ENCODE data around the gene IFIT2.
"Not testable (repeated sequence)": the region's sequence is repeated elsewhere in the genome, so short reads cannot be mapped to it uniquely, and the experiment has no call there.

Gene IFIT2

DNA sequence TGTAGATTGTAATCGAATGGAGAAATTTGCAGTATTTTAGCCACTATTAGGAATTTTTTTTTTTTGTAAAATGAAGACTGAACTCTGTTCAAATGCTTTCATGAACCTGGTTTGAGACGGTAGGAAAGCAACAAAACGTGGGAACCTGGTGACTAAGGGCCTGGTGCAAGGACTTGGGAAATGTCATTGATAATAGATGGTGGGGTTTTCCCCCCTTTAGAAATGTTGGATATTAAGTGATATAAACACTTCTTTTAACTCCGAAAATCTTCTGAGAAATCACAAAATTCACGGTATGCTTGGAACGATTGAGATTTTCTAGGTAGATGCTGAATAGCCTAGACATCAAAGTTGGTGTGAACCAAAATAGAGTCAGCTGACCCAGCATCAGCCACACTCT is 6.4 kb downstream of the IFIT2 start:
- no peak for DNase-seq (ENCODE audit: low spot score)

- DNase-seq (ENCODE audit: low spot score): no peak
Observed at GRCh38 chr10:89308736-89309135, 6.9 kb downstream of the IFIT2 start.

GRCh38 chr10:89309156-89310055 is 7.6 kb downstream of the IFIT2 start:
- no peak for DNase-seq (ENCODE audit: low spot score)

DNA sequence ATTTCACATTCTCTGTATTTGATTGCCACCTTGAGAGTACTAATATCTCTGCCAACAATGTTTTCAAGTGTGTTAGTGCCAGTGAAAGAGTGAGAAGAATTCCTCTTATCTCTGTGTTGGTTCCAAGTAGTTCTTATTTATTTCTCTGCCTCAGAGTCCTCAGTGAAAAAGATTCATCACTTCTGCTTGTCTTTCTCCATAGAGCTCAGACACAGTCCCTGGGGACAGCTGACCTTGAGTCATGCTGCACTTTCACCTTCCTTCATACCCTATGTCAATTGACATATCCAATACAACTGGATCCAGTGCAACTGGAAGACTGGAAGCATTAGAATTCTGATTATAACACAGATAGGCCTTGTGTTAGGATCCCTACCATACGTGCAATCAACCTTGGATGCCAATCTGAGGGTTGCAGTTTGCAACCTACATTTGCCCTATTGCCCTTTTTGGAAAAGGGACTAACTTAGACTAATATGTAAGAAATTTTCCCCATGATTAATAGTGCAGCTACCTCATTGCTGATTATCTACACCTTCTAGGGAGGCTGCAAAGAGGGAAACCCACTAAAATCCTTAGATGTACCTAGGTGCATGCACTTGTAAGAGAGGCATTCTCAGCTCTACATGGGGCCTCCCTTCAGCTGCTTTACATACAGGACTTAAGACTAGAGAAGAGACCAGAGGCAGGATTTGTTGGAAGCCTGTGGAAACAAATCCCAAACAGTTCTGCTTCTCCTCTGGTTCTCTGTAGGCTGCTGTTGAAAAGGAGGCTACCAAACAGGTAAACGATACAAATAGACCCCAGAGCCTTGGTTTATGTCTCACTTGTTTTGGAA is 8.4 kb downstream of the IFIT2 start:
- DNase-seq (ENCODE audit: low spot score): no peak

- DNase-seq (ENCODE audit: low spot score): no peak
Observed at GRCh38 chr10:89312973-89313372, 11.1 kb downstream of the IFIT2 start.

DNA sequence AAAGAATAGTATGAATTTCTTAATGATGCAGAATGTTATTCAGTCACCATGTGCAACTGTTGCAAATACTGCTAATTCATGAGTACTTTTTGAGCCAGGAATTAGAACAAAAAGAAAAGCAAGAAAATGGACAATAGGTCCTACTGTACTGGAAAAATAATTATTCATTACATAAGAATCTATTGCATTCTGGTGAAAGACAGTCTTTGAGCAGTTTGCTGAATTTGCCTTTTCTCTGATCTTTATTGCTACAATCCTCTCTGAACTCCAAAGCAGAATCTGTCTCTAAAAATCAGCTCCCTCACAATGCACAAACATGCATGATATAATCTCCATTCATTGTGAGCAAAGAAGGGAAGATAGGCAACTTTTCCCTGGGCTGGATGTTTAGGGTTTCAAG is 12.8 kb downstream of the IFIT2 start:
- no peak for DNase-seq (ENCODE audit: low spot score)

- DNase-seq (ENCODE audit: low spot score): not testable (repeated sequence)
Observed at GRCh38 chr10:89318047-89318446, 16.2 kb downstream of the IFIT2 start.

GRCh38 chr10:89325081-89325480 is 23.2 kb downstream of the IFIT2 start:
- DNase-seq (ENCODE audit: low spot score): not testable (repeated sequence)

GRCh38 chr10:89325856-89326255 is 24.0 kb downstream of the IFIT2 start:
- DNase-seq (ENCODE audit: low spot score): not testable (repeated sequence)

- no peak for DNase-seq (ENCODE audit: low spot score)
Observed at GRCh38 chr10:89327803-89328441, 26.1 kb downstream of the IFIT2 start, which contains the start of gene IFIT3. Gene IFIT3, plus strand, starts transcription at chr10:89327997. Its CDS starts 77 bp downstream, at chr10:89328074.

DNA sequence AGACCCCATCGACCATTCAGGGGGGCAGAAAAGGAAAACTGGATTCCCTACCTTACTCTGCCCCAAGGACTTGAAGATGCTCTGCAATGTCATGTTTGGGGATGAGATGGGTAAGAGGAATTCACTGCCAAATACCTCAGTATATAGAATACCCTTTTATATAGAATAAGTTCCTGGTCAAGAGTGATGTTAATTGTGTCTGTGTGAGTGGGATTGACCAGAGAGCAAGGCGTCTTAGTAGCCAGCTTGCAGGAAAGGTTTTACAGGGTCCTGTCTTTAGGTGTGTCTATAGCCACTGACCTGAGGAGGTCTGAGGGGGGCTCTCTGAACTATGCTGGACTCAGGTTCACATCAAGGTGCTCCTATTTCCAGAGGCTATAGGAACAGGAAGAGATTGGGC is 27.3 kb downstream of the IFIT2 start:
- DNase-seq (ENCODE audit: low spot score): no peak

DNA sequence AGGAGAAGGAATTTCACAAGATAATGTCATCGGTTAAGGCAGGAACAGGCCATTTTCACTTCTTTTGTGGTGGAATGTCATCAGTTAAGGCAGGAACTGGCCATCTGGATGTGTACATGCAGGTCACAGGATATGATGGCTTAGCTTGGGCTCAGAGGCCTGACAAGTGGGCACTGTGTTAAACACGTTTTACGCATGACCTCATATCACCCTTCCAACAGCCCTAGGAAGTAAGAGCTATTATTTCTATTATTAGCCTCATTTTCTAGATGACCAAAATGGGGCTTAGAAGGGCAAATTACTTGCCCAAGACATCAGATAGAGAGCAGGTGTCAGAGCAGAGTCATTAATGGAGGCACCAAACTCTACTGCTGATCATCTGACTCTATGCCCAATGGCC is 28.2 kb downstream of the IFIT2 start:
- DNase-seq (ENCODE audit: low spot score): not testable (repeated sequence)

DNA sequence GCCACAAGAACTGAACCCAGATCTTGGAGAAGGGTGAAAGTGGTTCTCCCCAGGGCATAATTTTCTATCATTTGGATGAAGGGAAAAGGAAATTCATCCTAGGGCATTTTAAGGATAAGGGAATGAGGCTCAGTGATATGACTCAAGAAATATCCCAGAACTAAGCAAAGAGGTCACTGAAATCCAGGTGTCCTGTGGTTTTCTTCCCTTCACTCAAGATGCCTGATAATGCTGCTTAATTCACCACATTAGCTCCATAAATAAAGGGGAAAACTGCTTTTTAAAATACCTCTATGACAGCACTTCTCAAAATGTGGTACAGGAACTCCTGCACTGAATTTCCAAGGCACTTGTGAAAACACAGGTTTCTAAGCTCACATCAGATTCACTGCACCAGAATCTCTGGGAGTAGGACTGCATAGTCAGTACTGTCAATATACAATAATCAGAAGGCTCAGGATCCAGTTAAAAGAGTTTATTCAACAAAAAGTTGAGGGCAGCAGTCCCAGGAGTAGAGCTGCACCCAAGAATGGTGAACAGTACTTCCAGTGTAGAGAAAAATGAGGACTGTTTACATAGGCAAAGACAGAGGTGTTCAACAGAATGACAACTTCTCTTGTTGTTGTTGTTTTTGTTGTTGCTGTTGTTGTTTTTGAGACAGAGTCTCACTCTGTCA is 28.8 kb downstream of the IFIT2 start:
- no peak for DNase-seq (ENCODE audit: low spot score)

DNA sequence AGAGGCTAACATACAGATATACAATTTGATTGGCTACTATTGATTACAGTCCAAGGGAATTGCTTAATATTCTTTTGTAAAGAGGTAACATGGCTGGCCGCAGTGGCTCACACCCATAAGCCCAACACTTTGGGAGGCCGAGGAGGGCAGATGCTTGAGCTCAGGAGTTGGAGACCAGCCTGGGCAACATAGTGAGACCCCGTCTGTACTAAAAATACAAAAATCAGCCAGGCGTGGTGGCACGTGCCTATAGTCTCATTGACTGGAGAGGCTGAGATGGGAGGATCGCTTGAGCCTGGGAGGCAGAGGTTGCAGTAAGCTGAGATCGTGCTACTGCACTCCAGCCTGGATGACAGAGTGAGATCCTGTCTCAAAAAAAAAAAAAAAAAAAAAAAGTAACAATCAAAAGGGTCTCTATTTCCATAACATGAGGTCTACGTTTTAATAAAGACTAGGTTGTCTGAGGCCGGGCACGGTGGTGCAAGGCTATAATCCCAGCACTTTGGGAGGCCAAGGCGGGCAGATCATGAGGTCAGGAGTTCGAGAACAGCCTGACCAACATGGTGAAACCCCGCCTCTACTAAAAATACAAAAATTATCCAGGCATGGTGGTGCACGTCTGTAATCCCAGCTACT is 29.8 kb downstream of the IFIT2 start:
- DNase-seq (ENCODE audit: low spot score): not testable (repeated sequence)

- DNase-seq (ENCODE audit: low spot score): peak; percentile 12
Observed at GRCh38 chr10:89332123-89332633, 30.3 kb downstream of the IFIT2 start.

GRCh38 chr10:89335226-89335625 is 33.4 kb downstream of the IFIT2 start:
- no peak for DNase-seq (ENCODE audit: low spot score)

- no peak for DNase-seq (ENCODE audit: low spot score)
Observed at GRCh38 chr10:89336241-89336640, 34.4 kb downstream of the IFIT2 start.

DNA sequence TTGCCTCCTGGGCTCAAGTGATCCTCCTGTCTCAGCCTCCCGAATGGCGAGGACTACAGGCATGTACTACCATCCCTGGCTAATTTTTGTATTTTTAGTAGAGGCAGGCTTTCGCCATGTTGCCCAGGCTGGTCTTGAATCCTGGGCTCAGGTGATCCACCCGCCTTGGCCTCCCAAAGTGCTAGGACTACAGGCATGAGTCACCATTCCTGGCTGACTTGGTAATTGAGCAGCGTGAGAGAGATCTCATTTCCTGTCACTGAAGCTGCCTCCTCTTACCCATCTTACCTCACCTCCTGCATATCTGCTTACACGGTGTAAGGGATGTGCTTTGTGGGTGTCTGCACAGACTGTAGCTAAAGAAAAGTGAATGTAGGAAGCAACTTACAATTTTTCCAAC is 35.6 kb downstream of the IFIT2 start:
- no peak for DNase-seq (ENCODE audit: low spot score)

- DNase-seq (ENCODE audit: low spot score): no peak
Observed at GRCh38 chr10:89338713-89339112, 36.9 kb downstream of the IFIT2 start.

GRCh38 chr10:89339875-89340274 is 38.0 kb downstream of the IFIT2 start:
- no peak for DNase-seq (ENCODE audit: low spot score)

DNA sequence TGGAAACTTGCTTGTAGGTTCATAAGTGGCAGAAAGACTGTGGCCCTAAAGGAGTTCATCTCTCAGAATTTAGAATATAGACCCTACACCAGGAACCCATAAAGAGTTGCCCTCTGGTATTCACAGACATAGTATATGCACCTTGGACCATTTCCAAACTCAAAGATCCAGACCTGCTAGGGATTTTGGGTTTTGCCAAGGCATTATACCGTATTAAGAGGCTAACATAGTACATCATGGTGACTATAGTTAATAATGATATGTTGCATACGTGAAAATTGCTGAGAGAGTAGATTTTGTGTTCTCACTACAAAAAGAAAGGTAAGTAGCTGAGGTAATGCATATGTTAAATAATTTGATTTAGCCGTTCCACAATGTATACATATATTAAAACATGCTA is 39.8 kb downstream of the IFIT2 start:
- no peak for DNase-seq (ENCODE audit: low spot score)

Measured in HuH-7.5 (cell line).